Measurements from ENCODE around the gene PTK7. TPM values are rescaled to one million over a fixed set of nuclear protein-coding genes. Genes with fewer than 3 reads are reported as not detected.
A peak's percentile ranks its signal among the peaks of the same experiment; 100 is the strongest.

The PTK7 gene
- total RNA-seq, 1 donor from 2014 or later = 68.0 TPM

- peak overlapping the region; percentile 7 for H3K27ac Mint-ChIP-seq
- peaks cover 7% of the 10 kb centered on the region for H3K27me3 Mint-ChIP-seq (ENCODE audit: insufficient read depth, low read depth)
- Histone ChIP-seq H3K9me3 (ENCODE audit: low read depth) (no peaks in the 10 kb centered on the region), H3K4me1 (no peaks in the 10 kb centered on the region), H3K36me3 (no peaks in the 10 kb centered on the region), H3F3A (ENCODE audit: low read depth) (peaks cover 33% of the 10 kb centered on the region), H3K9ac (no peak overlapping the region), H2AFZ (replicated peaks) (no peak overlapping the region), H3K4me2 (peak overlapping the region; percentile 98), H4K20me1 (ENCODE audit: low read depth) (peaks cover 4% of the 10 kb centered on the region), H3K4me3 (no peak overlapping the region), H3K79me2 (ENCODE audit: low read depth) (peaks cover 4% of the 10 kb centered on the region), H3K27me3 (no peaks in the 10 kb centered on the region), H3K27ac (no peak overlapping the region)
- H3K36me3 Mint-ChIP-seq = peaks cover 11% of the 10 kb centered on the region
- H3K9me3 Mint-ChIP-seq = no peaks in the 10 kb centered on the region
- peaks cover 22% of the 10 kb centered on the region for H3K4me1 Mint-ChIP-seq
- DNase-seq (ENCODE audit: low spot score) = no peak
- TF ChIP-seq EZH2 (IDR thresholded peaks at IDR 0.05) (no peak), CTCF (IDR thresholded peaks at IDR 0.05) (no peak), EZH2phosphoT487 (IDR thresholded peaks at IDR 0.05) (no peak)
- H3K4me3 Mint-ChIP-seq = peak overlapping the region; percentile 89
These were observed 104.9 kb downstream of the PTK7 start for GRCh38 chr6:43180985-43181384.

GRCh38 chr6:43181621-43181941 is 105.5 kb downstream of the PTK7 start:
- H3K4me2 ChIP-seq = peak overlapping the region; percentile 98
- H2AFZ ChIP-seq (replicated peaks) = peak overlapping the region; percentile 69
- H3K27ac Mint-ChIP-seq = peak overlapping the region; percentile 23
- H3K4me3 ChIP-seq = peak overlapping the region; percentile 78
- H4K20me1 ChIP-seq (ENCODE audit: low read depth) = no peaks in the 10 kb centered on the region
- H3K79me2 ChIP-seq (ENCODE audit: low read depth) = no peaks in the 10 kb centered on the region
- H3K27me3 Mint-ChIP-seq (ENCODE audit: insufficient read depth, low read depth) = peaks cover 7% of the 10 kb centered on the region
- peaks cover 33% of the 10 kb centered on the region for H3F3A ChIP-seq (ENCODE audit: low read depth)
- H3K36me3 ChIP-seq = no peaks in the 10 kb centered on the region
- peak overlapping the region; percentile 48 for H3K9ac ChIP-seq
- no peaks in the 10 kb centered on the region for H3K9me3 ChIP-seq (ENCODE audit: low read depth)
- TF ChIP-seq EZH2phosphoT487 (IDR thresholded peaks at IDR 0.05) = no peak
- no peak for TF ChIP-seq EZH2 (IDR thresholded peaks at IDR 0.05)
- no peak for TF ChIP-seq CTCF (IDR thresholded peaks at IDR 0.05)
- H3K27me3 ChIP-seq = no peaks in the 10 kb centered on the region
- no peaks in the 10 kb centered on the region for H3K4me1 ChIP-seq
- no peak for DNase-seq (ENCODE audit: low spot score)
- peaks cover 14% of the 10 kb centered on the region for H3K36me3 Mint-ChIP-seq
- H3K4me1 Mint-ChIP-seq = peaks cover 20% of the 10 kb centered on the region
- H3K9me3 Mint-ChIP-seq = no peaks in the 10 kb centered on the region
- H3K4me3 Mint-ChIP-seq = peak overlapping the region; percentile 89
- H3K27ac ChIP-seq = no peak overlapping the region

GRCh38 chr6:43181942-43182860 is 106.1 kb downstream of the PTK7 start, which contains the start of gene CUL9:
Gene CUL9, plus strand, starts transcription at chr6:43182196. Its CDS starts 2,115 bp downstream, at chr6:43184311.
- Histone ChIP-seq H3K27me3 (no peaks in the 10 kb centered on the region), H3K36me3 (no peaks in the 10 kb centered on the region), H3K9me3 (ENCODE audit: low read depth) (no peaks in the 10 kb centered on the region), H3K9ac (peak within 1 kb of the TSS; percentile 48), H3K27ac (no peak within 1 kb of the TSS), H3K4me2 (peak within 1 kb of the TSS; percentile 98), H3K79me2 (ENCODE audit: low read depth) (no peaks in the 10 kb centered on the region), H3F3A (ENCODE audit: low read depth) (peaks cover 30% of the 10 kb centered on the region), H4K20me1 (ENCODE audit: low read depth) (no peaks in the 10 kb centered on the region), H2AFZ (replicated peaks) (peak within 1 kb of the TSS; percentile 69), H3K4me3 (peak within 1 kb of the TSS; percentile 78), H3K4me1 (no peaks in the 10 kb centered on the region)
- TF ChIP-seq CTCF (IDR thresholded peaks at IDR 0.05) (no peak), EZH2phosphoT487 (IDR thresholded peaks at IDR 0.05) (no peak), EZH2 (IDR thresholded peaks at IDR 0.05) (no peak)
- Mint-ChIP-seq H3K36me3 (peaks cover 14% of the 10 kb centered on the region), H3K9me3 (no peaks in the 10 kb centered on the region), H3K27ac (peak within 1 kb of the TSS; percentile 23), H3K4me3 (peak within 1 kb of the TSS; percentile 89), H3K4me1 (peaks cover 20% of the 10 kb centered on the region), H3K27me3 (ENCODE audit: insufficient read depth, low read depth) (peaks cover 7% of the 10 kb centered on the region)
- peak; percentile 77 for DNase-seq (ENCODE audit: low spot score)

Measured in neural progenitor cell (in vitro differentiated cells).